Right lobe of liver (tissue), 4 donors: ENCODE measurements around the gene ACIN1.

Source experiments
- CTCF ChIP-seq, 4 donors: fragments of 200-600 bp in 3 of 4; fragments of 450-650 bp in 1 of 4; IDR thresholded peaks; one replicate each; pipeline versions ENCODE4 v1.5.1 to v1.8.0; 2016 to 2022; ENCODE audit warnings: antibody characterized with exemption in 4 of 4, mild to moderate bottlenecking in 2 of 4
- POLR2A ChIP-seq: fragments of 450-650 bp; IDR thresholded peaks from one replicate; pipeline ENCODE4 v1.6.1; 2017; ENCODE audit warnings: antibody characterized with exemption, mild to moderate bottlenecking
- donor health status: DM: no; HTN: no; CAD: no.
- donor health status: DM: no; HTN: no; CAD: no.
- donor health status: DM: no; HTN: yes; CAD: no.

- TF ChIP-seq CTCF (IDR thresholded peaks at IDR 0.05), result no peak
- no peak for TF ChIP-seq POLR2A
Measured at GRCh38 chr14:23013054-23013748, 81.7 kb downstream of the ACIN1 start.
